Testis (tissue), 2 donors: Measurements from ENCODE around the gene PRELP.

Experiments
- CTCF ChIP-seq, 3 experiments: fragments of 450-650 bp in 2 of 3; fragments of 200-600 bp in 1 of 3; sonication (generic) in 1 of 3; IDR thresholded peaks; one replicate each; pipeline ENCODE4 v1.5.1; 2016 to 2019; ENCODE audit warnings: antibody characterized with exemption in 3 of 3, mild to moderate bottlenecking in 2 of 3, moderate library complexity in 1 of 3
- POLR2A ChIP-seq: fragments of 450-650 bp; IDR thresholded peaks from one replicate; pipeline ENCODE4 v1.6.1; 2017; ENCODE audit warnings: antibody characterized with exemption, mild to moderate bottlenecking, moderate library complexity

GRCh38 chr1:203538726-203539125 lies 63.1 kb downstream of the PRELP start:
- no peak for TF ChIP-seq CTCF (IDR thresholded peaks at IDR 0.05)
- no peak for TF ChIP-seq POLR2A
